Heart left ventricle (tissue), 13 donors: Measurements from ENCODE around the gene TRIM3.

Experiments
- CTCF ChIP-seq, 12 donors: fragments of 200-600 bp; sonication (generic) in 4 of 12; IDR thresholded peaks; one replicate each; pipeline versions ENCODE4 v1.5.0 to v1.8.0; 2018 to 2022; ENCODE audit warnings: antibody characterized with exemption in 12 of 12, mild to moderate bottlenecking in 5 of 12
- POLR2A ChIP-seq, 2 donors: fragments of 450-650 bp; IDR thresholded peaks; one replicate each; pipeline ENCODE4 v1.6.1; 2017; ENCODE audit warnings: antibody characterized with exemption in 2 of 2, mild to moderate bottlenecking in 2 of 2, moderate library complexity in 2 of 2
- donor health status: ischemic (EF 13 %, LVEDD 7.1; RV severe dilation, severe dysfunction).
- donor health status: DM: no; HTN: yes; CAD: no.
- donor health status: DM: no; HTN: no; CAD: no.
- donor health status: ischemic (EF 25% LVEDD 6.9; RV normal size, moderate dysfunction).
- donor health status: ischemic (EF 25% LVEDD 5.7; RV mildly dilated, moderate dysfunction).
- donor health status: ischemic (EF 35%, LVEDD 5.7; RV mildly dilated, moderate dysfunction).
- donor health status: nonischemic (EF 11% LVEDD 7.7; RV severe dilation, severe dysfunction).
- donor health status: DM: yes; HTN: yes; CAD: no.
- donor health status: PGD.
- donor health status: ischemic (EF 29% LVEDD 5.4; RV normal size, mild dysfunction).
- donor health status: nonischemic (EF 23%, LVEDD 6.1; RV moderate dilation, normal function).

- TF ChIP-seq CTCF (IDR thresholded peaks at IDR 0.05) (no peak), POLR2A (IDR thresholded peaks at IDR 0.05) (no peak)
Observed at GRCh38 chr11:6474413-6474792, 662 bp upstream of the TRIM3 start.
